ENCODE data around the gene MCC.

Gene MCC

DNA sequence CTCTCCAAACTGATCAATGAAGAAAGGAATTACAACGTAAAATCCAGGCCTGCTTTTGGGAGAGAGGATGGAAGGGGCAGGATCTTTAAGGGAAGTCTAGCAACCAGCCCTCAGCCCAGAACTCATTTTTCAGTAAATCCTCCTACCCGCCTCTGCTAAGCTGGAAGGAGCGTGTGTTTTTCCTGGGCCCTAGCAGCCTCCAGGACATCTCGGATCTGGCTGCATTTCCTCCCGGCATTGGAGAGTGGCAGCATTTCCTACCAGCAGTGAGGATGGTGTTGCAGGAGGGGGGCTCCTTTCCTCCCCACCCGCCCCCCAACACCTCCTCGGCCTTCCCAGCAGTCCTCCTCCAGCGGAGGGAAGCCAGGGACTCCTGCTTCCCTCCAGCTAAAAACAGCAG lies 457.1 kb downstream of the MCC start:
- DNase-seq (ENCODE audit: low spot score): no peak

DNA sequence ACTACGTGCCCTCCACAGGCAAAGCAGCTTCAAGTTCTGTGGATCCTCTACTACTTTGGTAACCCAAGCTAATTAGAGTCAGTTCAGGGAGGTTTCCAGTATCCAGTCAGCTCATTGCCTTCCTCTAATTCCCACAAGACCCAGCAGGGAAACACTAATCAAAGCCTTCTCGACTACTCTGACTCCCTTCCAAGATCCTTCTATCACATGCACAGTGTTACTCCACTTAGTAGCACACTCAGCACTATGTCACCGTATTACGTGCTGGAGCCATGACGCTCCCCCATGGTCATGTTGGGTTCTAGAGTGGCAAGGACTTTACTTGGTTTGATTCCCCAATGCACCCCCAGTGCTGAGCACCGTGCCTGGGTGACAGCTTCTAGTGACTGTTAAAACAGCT lies 458.6 kb downstream of the MCC start:
- no peak for DNase-seq (ENCODE audit: low spot score)

DNA sequence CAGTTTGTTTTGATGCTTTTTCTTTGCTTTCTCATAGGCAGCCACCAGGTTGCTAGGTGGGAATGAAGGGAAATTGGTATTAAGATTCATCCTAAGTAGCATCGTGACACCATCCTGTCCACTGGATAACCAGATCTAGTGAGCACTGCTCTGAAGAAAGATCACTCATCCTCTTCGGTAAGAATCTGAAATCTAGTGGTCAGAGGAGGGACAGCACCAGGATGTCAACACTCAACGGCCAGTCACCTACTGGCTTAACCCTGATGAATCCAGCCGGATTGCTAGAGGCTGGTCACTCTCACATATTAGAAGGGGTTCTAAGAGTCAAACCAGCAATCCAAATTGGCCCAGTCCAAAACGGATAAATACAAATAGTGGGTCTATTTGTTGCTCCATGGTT lies 460.8 kb downstream of the MCC start:
- no peak for DNase-seq (ENCODE audit: low spot score)

DNA sequence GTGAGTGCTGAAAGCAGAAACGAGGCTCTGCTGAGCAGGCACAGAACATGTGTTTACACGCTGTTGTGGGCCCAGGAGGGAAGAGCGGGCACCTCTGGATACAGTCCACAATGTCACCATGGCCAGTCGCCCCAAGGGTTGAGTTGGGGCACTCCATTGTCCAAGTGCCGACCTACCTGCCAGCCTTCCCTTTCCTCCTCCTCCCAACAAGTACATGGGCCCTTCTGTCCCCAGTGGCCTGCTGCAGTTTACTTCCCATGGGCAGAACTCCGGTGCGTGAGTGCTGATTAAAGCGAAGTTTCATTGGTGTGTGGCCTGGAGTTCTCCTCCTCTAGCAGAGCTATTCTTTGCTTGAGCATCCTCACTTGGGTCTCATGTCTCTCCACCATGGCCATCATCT lies 461.2 kb downstream of the MCC start:
- DNase-seq (ENCODE audit: low spot score): no peak

DNA sequence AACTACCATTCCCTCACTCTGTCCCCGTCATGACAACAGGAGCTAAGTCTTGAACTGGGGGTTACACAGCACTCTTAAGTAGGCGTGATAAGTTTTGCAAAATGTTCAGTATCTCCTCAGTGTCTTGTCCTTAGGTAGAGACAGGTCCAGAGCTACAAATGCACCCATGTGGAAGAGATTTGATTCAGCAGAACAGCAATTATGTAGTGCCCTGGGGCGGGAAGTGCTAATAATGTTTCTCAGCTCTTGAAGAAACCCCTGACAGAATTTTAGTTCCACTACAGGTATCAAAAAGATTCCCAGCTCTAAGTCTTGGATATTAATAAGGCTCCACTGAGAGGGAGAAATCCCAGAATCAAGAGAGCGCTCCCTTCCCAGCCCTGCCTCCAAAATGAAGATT lies 462.0 kb downstream of the MCC start:
- no peak for DNase-seq (ENCODE audit: low spot score)

DNA sequence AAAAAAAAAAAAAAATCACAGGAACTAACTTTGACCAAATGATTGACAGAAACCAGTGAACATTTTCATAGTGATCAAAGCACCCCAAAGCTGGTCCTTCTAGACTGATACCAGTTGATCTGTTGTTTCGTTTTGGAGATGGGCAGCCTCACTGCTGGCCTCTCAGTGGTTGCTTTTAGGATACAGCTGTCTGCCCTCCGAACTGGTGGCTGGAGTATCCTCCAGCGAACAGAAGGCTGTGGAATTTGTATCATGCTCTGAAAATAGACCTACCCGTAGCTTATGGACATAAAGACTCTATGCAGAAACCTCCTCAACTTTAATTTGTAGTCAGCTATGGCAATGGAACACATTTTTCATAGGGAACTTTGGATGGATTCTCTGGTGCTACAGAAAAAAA lies 462.7 kb downstream of the MCC start:
- DNase-seq (ENCODE audit: low spot score): no peak

DNA sequence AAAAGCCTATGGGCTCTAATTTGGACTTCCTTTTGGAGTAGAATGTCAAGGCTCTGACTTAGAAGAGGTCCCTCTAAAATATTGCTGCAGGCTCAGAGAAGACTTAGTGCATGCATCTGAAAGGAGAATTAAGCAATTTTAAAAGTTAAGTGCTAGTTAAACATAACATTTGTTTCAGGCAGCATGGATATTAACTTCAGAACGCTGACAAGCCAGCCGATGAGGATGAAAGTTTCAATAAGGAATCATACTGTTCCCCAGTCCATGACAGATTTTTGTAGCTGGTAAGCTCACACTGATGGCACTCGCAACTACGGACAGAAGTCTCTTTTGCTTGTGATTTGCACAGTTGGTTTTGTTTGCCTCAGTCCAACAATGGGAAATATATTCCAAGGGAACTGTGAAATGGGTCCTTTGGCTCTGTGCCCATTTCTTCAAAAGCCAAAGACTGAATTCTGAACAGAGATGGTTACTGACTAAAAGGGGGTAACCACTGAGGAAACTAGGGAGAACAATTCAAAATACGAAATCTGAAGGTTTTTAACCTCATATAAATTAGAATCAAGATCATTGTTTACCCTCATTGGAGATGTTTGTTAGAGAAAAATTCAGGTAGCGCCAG lies 464.1 kb downstream of the MCC start:
- DNase-seq (ENCODE audit: low spot score): no peak

DNA sequence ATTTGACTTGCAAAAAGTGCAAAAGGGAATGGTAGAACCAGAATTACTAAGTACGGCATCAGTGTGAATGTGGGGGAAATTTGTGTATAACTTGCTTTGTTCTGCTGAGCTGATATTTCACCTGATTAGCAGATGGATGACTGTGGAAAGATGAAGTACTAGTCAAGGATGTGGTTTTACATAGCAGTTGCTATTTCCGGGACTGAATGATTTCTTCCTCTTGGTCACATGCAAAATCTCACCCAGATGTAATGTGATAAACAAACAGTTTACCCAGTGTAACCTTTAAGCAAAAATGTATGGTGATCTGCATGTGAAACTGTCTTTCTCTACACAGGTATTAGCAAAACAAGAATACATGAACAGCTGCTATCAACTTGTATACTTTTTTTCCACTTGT lies 465.6 kb downstream of the MCC start:
- no peak for DNase-seq (ENCODE audit: low spot score)

DNA sequence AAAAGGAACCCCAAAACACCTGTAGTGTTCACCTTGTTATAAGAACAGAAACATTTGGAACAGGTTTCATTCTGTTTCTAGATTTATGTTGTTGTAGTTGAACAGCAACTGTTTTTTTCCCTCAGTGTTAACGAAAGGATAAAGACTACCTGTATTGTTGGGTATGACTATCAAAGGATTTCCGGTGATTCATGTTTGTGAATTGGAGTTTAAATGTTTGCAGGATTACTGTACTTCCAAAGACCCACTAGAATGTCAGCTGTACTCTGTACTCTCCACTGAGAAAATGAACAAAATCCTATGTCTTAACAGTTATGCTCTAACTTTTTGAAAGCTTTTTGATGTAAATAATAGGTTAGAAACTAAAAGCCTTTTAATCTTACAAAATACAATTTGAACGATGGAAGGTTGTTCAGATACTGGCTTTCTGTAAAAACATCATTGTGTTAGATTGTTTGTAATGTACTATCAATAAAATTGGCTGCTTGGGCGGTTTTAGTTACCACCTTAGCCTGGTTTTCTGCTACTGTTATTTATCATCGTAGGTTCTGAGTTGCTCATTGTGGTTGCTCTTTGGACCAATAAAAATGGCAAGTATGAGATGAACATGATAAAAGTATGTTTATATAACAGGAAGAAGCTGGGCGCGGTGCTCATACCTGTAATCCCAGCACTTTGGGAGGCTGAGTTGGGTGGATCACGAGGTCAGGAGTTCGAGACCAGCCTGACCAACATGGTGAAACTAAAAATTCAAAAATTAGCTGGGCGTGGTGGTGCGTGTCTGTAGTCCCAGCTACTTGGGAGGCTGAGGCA lies 467.6 kb downstream of the MCC start:
- no peak for DNase-seq (ENCODE audit: low spot score)

DNA sequence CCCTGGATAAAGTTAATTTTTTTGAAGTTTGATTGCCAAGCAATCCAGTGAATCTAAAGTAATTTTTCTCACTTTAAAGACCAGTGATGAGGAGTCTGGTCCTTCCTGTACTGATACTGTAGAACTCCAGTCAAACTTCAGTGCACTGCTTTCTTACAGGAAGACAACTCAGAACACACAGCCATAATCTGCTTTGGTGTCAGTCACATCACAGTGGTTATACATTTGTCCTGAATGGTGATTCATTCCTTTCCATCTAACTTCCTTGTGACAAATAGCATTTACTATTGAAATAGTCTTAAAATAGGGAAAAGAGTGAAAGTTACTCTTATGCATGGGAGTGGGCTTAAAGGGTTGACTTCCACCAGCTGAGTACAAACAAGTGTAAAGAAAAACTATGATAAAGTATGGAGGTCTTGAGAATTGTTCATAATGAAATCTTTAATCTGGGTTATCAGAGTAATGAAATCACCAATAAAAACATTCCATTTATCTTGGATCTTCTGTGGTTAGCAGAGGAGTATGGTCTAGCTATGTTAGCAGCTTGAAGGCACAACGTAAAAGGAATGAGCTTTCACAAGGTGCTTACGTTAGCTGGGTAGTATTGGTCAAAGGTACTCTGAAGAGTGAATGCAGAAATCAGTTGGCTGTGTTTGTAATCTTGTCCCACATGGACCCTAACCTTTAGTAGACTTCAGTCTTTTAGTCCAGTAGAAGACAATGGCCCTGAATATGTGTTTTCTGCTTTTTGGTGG lies 470.2 kb downstream of the MCC start:
- DNase-seq (ENCODE audit: low spot score): no peak

DNA sequence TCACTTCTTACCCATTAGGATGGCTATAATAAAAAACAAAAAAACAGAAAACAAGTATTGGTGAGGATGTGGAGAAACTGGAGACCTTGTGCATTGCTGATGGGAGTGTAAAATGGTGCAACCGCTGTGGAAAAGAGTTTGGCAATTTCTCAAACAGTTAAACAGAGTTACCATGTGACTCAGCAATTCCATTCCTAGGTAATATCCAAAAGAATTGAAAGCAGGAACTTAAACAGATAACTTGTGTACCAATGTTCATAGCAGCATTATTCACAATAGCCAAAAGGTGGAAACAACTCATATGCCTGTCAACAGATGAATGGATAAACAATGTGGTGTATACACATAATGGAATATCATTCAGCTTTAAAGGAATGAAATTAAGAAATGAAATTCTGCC lies 482.8 kb downstream of the MCC start:
- DNase-seq (ENCODE audit: low spot score): no peak

DNA sequence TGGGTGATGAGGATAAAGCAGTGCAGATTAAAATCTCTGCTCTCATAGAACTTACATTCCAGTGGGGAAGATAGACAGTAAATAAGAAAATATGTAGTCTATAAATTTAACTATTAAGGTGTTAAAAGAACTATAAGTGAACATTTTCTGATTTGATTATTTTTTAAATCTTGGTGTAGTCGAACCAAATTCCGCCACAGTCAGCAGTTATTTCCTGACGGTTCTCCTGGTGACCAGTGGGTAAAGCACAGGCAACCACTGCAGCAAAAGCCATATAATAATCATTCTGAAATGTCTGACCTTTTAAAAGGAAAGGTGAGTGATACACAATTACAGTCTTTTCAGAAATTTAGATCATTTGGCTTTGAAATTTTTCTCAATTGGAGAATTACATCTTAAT lies 484.5 kb downstream of the MCC start:
- no peak for DNase-seq (ENCODE audit: low spot score)

DNA sequence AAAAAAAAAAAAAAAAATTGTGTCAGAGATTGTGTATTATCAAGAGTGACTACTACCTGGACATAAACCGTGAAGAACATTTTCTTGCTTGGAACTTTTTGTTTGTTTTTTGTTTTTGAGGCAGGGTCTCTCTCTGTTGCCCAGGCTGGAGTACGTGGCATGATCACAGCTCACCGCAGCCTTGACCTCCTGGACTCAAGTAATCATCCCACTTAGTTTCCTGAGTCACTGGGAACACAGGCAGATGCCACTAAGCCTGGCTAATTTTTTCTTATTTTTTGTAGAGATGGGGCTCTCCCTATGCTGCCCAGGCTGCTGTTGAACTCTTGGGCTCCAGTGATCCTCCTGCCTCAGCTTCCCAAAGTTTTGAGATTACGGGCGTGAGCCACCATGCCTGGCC lies 485.8 kb downstream of the MCC start:
- no peak for DNase-seq (ENCODE audit: low spot score)

DNA sequence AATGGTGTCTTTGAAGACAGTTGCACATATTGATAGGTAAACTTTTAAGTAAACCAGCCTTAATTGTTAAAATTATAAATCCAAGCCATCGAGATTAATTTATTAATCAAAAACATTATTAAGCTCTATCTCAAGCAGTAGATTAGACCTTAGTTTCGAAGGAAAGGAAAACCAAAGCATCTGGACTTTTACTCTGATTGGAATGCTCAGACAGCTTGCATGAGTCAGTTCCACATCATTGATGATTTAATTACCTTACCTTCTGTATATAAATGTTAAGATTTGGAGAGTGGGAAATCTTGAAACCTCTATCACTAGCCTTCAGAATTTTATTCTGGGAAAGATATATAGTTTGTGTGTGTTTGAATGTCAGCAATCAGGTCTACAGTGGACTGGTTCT lies 487.8 kb downstream of the MCC start:
- no peak for DNase-seq (ENCODE audit: low spot score)

DNA sequence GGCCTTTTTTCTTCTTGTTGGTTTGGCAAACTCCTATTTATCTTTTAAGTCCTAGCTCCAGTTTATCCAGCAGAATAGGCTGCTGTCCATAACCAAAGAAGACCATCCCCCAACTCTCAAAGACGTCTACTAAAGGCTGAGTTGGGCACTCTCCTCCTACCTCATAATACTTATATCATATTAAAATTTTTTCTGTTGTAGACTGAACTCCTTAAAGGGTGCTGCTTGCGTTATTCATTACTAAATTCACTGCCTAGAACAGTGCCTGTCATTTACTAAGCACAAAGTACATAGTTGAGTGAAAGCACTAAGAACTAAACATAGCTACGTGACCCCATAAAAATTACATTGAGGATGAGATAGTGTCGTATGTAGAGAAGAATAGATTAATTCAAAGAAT lies 490.0 kb downstream of the MCC start:
- no peak for DNase-seq (ENCODE audit: low spot score)

DNA sequence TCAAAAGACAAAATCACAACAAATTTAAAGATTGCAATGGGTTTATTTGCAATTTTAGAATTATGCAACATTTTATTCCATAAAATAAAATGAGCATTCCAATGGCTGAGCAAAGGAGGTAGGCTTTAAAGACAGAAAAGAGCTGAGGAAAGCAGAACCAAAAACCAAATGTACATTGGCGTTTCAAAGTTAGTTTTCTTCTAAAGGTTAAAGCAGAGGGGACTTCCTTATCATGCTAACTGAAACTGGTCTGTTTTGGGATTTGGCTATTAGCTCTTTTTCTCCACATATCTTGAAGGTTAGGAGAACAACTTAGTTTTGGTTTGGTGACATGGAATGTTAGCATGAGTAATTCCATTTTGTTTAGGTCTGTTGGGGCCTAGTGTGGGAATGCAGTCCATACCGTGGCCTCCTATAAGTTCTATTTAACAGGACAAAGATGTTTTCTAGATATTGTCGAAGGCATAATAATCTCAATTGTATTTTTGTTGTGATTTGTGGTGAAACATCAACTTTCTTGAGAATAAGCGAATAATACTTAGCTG lies 491.4 kb downstream of the MCC start:
- no peak for DNase-seq (ENCODE audit: low spot score)

DNA sequence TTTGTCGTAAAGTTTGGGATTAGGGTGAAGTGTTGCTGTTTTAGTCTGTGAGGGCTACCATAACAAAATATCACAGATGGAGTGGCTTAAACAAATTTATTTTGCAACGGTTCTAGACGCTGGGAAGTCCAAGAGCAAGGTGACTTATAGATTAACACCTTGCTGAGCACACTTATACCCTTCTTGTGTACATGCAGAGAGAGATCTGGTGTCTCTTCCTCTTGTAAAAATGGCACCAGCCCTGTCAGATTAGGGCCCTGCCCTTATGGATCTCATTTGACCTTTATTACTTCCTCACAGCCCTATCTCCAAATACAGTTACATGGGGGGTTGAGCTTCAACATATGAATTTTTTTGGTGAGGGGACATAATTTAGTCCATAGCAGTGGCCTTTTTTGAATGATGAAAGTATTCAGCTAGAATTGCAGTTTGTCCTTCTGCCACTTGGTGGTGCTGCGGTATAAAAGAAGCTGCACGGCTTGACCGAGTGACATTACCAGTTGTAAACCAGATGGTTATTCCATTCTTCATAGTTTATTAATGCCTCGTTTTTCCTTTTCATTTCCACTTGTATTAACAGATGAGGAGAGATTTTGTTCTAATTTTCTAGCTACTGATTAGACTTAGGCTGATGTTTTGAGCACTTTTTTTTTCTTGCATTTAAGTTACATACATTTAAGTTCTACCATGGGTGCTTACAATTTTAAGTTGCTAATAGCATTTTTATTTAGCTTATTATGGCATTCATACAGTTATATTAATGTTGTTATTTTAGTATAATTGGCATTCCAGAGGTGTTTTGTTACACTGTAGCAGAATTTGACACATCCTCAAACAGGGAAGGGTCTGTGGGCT lies 492.3 kb downstream of the MCC start:
- DNase-seq (ENCODE audit: low spot score): peak; percentile 80

DNA sequence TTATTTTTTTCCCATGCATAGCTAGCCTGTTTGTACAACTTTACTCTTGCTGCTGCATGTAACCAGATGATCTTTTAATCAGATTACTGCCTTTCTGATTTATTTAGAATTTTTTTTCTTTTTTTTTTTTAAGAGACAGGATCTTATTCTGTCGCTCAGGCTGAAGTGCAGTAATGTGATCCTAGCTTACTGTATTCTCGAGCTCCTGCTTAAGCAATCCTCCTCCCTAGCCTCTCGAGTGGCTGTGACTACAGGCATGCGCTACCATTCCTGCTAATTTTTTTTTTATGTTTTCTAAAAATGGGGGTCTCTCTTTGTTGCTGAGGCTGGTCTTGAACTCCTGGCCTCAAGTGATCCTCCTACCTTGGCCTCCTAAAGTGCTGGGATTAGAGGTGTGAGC lies 502.0 kb downstream of the MCC start:
- no peak for DNase-seq (ENCODE audit: low spot score)

DNA sequence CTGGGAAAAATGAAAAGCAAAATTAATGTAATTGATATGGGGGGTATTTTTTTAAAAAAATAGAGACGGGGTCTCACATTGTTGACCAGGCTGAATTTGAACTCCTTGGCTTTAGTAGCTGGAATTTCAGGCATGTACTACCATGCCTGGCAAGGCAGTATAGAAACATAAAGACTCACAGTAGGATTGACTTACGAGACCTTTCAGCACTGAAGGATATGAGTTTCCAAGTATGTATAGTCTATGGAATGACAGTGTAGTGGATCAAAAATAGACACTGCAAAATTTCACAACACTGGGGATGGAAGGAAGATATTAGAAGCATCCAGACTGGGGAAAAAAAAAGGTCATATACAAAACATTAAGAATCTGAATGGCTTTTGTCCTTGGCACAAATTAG lies 504.9 kb downstream of the MCC start:
- no peak for DNase-seq (ENCODE audit: low spot score)

DNA sequence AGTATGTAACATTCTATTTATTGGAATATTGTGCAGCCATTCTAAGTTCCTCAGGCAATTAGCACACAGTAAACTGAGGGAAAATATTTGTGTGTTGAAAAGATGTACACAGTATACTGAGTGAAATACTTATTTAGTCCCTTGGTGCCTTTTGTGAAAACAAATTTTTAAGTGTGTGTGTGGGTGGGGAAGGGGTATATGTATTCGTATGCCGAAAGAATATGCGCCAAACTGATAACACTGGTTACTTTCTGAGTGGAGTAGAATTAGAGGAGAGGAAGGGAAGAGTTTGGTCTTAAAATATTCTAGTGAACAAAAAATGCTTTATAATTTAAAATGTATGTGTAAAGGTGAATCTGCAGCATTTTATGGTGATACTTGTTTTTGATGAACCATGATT lies 508.5 kb downstream of the MCC start:
- no peak for DNase-seq (ENCODE audit: low spot score)

DNA sequence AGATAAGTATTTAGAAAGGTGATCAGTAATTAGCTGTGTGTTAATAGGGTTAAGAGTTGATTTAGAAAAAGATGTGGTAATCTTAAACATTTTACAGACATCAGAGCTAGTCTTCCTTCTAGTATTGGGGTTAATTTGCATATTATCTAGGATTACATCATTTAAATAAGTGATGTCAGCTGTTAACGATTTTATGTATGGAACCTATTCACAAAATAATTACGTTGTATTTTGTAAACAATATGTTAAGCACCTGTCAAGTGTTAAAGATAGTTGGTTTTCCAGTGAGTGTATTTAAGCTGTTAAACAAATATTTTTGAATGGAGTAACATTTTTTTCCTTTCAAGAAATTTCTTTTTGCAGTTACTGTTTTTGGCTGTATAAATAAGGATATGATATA lies 509.4 kb downstream of the MCC start:
- no peak for DNase-seq (ENCODE audit: low spot score)

DNA sequence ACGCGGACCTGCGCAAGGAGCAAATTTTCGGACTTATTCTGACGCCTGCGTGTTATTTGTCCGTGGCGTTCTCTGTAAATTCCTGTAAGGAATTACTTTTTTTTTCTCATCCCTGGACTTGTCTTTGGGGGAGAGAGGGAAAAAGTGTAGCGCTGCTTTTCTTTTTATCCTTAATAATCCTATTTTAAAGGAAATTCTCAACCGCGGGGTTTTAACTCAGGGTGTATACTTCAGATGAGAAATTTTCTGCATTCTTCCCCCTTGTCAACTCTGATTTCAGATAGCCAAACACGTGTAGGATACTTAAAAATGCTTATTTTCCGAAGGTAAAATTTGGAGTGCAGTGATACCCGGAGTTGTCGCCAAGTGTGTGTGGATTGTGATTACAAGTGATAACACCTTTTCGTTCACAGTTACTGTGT lies 510.8 kb downstream of the MCC start:
- peak; percentile 33 for DNase-seq (ENCODE audit: low spot score)

Data from cerebellar cortex (tissue), 1 donor.